Measurements from ENCODE around the gene IFNL4.

GRCh38 chr19:39296055-39296645, 47.5 kb upstream of the IFNL4 start, which contains the start of gene IFNL1:
- no peak for TF ChIP-seq CTCF (IDR thresholded peaks at IDR 0.05)
- no peak for TF ChIP-seq EP300 (IDR thresholded peaks at IDR 0.05)
- TF ChIP-seq POLR2A (IDR thresholded peaks at IDR 0.05), result no peak

Data from ovary (tissue), 3 donors.